GM19023 (cell line): Measurements from ENCODE around the gene NPLOC4.

Source experiments
- ATAC-seq: cut with Tn5 transposase; IDR thresholded peaks from one replicate; pipeline ENCODE4 v1.9.1; 2021; ENCODE audit warnings: mild to moderate bottlenecking, moderate library complexity; ENCODE audit not compliant: unreplicated experiment

The NPLOC4 gene

DNA sequence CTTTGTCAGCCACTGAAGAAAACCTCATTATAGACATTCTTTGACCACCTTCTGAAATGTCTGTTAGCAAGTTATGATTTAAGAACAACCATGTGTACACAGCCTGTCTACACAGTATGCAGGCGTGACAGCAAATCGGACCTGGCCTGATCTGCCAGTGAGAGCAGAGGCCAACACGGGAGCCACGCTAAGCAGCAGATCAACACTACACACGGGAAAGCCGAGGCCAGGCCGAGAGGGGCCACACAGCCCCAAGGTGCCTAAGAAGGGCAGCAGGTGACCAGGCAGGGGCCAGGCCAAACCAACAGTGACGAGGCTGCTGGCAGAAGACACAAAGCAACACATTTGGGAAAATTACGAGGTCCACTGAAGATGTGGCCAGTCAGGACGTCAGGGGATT, 68.5 kb downstream of the NPLOC4 start:
- no peak for ATAC-seq

DNA sequence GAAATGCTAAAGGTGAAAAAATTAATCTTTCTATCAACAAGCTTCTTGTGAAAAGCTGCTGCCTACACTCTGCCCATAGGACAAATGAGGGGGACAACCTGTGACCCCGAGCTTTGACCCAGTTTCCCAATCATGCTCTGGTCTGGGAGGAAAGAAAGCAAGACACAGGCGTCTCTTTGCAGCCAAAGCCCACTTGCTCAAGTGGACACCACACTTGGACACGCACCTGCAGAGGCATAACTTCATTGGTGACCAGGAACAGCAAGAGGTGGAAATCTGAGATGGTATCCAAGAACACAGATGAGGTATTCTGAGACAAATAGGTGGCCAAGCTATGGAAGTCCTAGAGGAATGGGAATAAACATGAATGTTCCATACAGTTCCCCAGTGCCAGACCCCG, 69.7 kb downstream of the NPLOC4 start:
- no peak for ATAC-seq

DNA sequence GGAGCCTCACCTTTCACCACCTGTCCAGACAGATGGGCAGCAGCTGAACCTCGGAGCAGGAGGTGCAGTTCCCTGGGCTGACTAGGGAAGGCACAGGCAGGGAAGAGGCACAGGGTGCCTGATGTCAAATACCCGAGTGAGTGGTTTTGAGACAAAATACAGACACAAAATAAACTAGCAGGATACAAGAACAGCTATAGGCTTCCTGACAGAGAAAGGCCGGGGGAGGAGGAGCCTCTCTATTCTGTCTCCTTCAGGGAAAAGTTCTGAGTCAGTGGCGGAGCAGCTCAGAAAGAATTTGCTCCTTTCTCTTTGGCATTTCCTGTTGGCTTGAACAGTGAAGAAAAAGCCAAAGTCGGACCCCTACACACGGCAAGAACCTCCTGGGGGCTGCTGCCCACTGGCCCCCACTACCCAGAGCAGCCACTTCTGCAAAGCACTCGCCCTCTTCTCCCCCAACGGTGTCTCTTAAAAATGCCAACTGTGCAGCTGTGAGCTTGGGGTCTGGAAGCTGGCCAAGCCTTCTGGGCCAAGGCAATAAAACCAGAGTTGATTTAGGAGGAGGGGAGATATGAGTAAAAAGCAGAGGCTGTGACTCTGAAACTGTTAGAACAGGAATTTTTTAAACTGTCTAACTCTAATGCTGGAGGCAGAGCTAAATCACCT, 70.3 kb downstream of the NPLOC4 start:
- ATAC-seq = no peak

DNA sequence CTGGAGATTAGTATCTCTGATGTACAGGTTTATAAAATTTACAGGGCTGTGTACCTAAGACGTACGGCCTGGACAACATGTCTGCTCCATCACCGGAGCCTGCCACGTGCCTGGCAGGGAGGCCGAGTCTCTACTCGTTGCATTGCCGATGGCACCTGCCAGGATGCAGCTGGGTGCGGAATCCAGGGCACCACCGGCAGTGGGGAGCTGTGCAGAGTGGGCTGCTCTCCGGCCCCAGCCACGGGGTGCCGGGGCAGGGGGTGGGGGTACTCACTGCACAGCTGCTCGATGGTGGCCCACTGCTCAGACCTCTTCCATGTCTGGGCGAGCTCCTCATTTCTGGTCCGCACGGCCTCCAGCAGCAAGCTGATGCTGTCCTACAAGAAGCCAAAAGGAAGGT, 71.7 kb downstream of the NPLOC4 start:
- ATAC-seq = no peak

DNA sequence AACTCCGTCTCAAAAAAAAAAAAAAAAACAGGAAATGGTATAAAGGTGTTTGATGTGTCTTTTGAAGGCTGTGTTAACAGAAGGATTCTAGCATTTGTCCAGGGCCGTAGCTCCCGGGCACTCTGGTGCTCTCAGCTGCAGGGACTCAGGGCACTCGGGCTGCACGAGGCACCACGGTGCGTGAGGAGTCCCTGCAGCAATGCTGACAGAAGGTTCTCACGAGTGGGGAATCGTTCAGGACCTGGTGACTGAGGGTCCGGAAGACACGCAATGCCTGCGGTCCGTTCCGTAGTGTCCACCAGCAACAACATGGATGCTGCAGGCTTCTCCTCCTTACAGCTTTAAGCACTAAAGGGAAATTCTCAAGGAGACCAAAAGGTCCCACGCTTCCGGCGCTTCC, 72.1 kb downstream of the NPLOC4 start:
- no peak for ATAC-seq

DNA sequence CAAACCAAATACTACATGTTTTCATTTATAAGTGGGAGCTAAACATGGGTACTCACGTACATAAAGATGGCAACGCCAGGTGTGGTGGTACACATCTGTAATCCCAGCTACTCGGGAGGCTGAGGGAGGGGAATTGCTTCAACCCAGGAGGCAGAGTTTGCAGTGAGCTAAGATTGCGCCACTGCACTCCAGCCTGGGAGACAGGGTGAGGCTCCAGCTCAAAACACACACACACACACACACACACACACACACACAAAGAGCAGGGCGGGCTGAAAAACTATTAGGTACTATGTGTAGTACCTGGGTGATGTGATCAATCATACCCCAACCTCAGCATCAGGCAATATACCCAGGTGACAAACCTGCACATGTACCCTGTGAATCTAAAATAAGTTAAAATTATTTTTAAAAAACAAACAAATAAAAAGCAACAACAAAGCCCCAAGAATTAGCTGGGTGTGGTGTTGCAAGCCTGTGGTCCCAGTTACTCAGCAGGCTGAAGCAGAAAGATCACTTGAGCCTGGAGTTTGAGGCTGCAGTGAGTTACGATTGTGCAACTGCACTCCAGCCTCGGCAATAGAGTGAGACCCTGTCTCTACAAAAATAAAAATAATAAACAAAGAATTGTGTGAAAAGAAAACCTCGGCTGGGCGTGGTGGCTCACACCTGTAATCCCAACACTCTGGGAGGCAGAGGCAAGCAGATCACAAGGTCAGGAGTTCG, 72.9 kb downstream of the NPLOC4 start:
- no peak for ATAC-seq

DNA sequence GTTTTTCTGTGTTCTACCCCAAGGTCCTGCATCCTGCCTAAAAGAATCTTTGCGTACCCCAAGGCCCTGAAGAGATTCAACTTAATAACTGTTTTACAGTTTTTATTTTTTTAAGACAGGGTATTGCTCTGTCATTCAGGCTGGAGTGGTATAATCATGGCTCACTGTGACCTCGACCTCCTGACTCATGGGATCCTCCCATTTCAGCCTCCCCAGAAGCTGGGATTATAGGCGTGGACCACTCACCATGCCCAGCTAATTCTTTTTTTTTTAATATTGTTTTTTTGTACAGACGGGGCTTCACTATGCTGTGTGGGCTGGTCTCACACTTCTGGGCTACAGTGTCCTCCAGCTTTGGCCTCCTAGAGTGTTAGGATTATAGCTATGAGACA, 75.4 kb downstream of the NPLOC4 start:
- no peak for ATAC-seq

DNA sequence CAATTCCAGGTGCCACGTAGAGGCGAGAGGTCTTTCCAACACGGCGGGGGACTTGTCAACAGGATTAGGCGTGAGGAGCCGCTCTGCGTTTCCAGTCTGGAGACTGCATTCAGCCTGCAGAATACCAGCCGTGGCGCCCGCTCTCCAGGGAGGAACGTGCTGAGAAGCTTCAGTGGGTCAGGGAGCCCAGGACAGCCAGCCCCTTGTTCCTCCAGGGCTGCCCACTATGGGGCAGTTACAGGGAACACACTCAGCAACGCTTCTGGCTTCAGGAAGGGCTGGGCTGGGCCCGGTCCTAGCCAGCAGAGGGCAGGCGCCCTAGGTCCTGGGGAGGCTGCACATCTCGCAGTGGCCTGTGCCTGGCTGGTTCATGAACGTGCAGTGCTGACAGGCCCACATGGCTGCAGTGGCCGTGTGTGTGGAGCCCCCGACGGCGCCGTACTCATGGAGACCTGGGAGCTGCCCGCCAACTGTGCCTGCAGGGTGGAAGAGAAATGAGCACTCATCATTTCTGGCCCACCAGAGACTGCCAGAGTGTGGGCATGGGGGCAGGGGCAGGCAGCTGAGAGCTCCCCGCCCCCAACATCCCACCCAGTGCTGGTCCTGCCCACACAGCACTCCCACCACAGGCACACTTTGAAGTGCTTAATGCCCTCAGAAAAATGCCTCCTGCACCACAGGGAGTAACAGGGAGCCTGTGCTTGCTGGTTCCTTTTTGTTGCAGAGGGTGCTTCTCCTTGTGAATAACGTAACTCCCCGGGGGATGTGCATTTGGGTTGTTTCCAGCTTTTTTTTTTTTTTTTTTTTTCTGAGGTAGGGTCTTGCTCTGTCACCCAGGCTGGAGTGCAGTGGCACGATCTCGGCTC, 77.7 kb downstream of the NPLOC4 start:
- ATAC-seq = no peak

DNA sequence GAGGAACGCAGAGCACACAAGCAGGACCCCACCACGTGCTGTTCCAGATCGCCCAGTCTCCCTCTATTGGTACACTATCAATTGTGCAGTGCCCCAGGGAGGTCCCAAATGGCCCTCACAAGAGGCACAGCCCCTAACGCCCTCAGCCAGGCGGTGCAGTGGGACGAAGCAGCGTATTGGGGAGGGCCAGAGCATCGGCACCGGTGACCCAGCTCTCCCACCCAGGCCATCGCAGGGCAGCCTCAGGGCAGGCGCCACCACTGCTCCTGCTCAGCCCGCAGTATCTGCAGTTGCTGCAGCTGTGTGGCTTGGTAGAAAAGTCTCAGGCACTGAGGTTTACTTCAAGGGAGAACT, 78.8 kb downstream of the NPLOC4 start:
- no peak for ATAC-seq

DNA sequence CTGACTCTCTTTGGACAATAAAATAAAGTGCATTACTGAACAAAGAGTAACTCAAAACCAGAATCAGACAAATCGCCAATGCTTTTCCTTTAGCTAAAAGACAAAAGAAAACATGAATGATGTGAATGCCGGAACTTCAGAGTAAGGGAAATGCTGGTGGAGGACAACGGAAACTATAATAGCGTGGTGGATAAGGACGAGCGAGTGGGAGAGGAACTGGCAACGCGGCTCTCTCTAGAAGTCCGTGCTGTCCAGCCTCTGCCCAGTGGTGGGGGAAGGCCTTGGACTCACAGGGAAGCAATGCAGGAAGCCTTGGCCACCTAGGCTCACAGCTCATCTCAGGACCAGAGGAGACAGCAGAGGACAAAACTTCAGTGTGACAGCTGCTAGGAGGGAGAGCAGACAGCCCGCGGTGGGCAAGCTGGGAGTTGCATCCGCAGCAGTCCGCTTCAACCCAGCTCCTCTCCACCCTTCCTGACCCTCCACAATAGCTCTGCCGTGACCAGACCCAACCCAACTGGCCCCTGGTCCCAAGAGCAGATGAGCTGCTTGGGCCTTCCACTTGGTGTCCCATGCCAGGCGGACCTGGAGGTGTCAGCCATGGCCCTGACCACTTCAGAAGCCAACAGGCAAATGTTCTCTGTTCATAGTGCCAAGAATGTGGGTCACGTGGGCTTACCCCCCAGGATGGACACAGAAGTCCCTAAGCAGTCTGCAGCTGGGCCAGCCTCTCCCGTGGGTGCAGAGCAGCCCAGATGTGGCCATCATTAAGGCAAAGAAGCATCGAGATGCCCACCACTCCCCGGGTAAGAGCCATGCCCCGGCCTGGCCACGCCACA, 79.4 kb downstream of the NPLOC4 start:
- no peak for ATAC-seq

DNA sequence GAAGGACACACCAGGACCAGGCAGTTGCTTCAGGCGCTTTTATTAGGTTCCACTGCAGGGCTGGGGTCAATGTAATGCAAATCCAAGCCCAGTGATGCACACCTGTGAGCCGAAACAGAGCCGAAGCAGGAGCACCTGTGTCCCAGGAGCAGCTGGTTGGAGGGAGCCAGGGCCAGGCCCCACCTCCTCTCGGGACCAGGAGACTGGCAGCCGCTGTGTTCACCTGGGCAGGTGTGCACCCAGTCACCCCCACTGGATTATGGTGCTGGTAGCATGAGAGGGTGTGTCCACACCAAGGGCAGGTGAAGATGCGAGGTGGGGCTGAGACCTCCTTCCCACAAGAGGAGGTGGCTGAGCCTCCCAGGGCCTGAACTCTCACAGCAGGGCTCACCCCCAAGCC, 80.0 kb downstream of the NPLOC4 start:
- no peak for ATAC-seq

DNA sequence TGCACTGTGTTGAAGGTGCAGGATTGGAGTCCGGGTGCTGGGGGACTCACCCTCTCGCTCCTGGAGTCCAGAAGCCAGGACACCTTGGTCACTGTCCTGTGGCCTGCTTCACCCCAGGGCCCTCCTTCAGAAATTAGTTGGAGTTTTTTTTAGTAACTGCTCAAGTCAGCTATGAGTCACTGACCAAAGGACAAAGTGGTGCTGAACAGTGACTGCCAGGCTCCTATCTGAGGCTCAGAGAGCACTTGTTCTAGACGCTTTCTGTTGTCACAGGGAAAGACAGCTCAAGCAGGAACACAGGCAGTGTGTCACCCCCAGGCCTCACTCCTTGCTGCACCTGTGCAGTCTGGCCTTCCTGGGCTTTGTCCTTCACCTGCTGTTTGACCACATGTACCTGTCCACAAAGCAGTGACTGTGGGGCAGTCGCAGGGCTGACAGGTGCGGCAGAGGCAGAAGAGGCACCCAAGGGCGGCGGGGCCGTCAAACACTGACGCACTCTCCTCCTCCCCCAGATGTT, 80.7 kb downstream of the NPLOC4 start:
- no peak for ATAC-seq

DNA sequence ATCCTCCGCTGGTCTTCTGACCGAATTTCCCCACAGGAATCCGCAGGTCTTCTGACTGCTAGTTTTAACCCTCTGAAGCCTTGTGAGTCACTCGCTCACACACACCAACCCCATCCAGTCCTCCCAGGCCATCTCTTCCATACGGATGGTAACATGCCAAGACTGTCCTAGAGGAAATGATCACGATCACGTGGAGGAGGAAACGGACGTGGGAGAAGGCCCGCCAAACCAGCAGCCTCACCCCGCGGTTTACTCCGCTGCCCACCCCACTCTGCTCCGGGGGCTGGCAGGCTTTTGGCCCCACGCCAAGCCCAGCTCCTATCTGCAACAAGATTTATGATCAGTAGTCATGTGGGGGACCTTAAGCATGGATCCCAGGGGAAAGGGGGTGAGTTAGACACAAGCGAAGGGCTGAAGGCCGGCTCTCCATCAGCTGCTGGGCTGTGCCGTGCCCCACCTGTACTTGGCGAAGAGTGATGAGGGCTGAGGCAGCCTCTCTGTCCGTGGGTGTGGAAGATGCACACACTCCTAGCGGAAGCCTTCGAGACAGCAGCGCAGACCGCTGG, 83.2 kb downstream of the NPLOC4 start:
- no peak for ATAC-seq

DNA sequence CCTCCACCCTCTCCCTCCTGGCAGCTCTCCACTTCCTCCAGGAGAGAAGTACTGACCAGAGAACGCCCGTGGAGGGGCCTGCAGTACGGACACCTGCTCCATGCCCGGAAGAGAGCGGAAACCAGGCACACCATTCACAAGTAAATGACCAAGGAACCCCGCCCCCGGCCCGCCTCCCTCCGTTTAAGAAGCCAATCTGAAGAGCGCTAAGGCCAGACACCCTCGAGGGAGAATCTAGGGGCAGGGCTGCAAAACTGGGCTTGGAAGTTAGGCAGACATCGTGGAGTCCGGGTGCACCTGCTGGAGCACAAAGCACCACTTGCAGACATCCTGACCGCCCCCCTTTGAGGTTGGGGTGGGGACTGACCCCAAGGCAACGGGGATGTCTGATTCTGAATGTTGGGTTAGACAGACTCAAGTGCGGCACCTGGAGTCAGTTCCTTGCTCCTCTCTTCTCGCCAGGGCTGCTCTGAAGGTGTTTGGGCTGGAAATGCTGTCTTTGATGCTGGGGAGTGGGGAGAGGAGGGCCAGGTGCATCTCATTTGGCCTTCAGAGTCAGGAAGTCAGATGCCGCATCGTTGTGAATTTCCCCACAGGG, 83.8 kb downstream of the NPLOC4 start:
- ATAC-seq = peak; percentile 45

DNA sequence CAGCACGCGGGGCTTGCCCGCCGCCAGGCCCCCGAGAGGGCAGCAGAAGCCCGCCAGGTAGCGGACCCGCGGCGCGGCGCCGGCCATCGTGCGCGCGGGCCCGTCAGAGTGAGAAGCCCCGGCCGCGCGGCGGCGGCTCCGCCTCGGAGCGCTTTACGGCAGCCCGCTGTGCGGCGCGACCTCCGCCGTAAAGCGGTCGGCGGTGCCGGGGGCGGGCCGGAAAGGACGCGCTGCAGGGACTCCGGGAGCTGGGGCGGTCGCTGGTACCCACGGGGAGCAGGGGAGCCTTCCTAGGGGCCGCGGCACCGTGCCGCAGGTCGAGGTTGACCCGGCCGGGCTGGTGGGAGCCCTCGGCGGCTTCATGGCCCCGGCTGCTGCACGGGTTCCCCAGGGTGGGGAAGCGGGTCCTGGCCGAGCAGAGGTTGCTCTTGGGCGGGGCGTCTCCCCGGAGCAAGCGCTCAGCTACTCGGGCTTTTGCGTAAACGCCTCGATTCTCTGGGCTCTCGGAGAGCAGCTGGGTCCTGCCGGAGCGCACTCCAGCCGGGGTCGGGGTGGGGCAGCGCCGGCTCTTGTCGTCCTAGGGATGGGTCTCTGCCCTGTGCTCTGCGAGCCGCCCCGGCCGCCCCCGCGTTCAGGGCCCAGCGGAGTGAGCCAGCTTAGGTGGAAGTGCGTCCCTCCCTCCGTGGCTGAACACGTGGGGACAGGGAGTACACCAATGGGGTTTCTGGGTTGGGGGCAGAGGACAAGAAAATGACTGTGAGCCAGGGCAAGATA, 84.5 kb downstream of the NPLOC4 start, which contains the start of gene FAAP100:
TSS of gene FAAP100 (minus strand) at position 110 of the 774 bp plus-strand sequence. CDS start at position 87, 23 bp downstream.
- ATAC-seq = peak; percentile 44

DNA sequence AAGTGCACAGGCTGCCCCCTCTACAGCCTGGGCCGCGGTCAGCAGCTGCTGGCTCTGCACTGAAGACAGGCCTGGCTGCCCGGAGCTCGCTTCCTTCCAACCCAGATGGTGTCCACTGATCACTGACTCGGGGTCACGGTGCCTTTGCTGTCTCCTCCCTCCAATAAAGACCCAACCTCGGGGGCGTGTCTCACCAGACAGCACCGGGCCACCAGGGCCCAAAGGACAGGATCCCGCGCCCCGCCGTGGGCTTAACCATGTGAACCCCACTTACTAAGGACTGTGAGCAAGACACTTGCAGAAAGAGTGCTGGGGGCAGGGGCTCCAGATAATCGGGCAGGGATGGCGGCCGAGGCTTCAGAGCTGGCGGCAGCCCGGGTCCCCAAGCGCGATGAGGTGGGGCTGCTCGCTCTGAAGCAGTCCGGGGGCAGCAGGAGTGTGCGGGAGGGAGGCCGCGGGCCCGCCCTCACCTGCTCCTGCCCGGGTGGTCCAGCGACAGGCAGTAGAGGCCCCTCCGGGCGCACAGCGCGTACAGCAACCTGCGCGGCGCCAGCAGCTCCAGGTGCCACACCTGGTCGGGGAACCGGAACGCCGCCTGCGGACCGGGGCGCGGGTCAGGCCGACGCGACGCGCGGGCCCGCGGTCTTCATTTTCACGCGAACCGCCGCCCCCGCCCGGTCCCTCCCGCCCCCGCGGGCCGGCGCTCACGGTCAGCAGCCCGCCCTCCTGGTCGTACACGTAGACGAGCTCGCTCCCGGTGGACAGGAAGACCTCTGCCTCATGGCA, 85.3 kb downstream of the NPLOC4 start:
- peak; percentile 23 for ATAC-seq

DNA sequence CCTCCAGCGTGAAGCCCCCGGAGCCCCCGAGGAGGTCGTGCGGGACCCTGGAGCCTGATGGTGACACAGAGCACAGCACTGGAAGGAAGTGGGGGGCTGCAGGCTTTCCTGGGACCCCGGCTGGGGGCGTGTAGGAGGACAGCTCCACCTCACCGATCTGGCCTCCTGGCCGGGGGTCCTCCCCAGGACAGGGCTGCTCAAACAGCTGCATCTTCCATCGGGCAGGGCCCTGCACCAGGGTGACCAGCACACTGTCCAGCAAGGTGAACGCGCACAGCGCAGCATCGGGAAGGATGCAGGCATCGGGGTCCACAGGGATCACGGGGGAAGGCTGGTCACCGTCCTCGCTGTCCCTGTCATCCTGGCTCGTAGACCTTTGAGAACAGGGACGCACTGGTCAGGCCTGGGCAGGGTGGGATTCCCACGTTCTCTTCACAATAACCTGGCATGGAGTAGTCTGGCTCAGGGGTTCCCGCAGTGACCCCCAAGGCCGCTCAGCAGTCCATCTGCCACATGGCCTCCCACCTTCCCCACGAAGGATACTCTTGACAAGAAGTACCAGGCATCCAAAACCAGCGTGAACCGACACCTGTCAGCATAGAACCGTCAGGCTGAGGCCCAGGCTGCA, 86.0 kb downstream of the NPLOC4 start:
- no peak for ATAC-seq

DNA sequence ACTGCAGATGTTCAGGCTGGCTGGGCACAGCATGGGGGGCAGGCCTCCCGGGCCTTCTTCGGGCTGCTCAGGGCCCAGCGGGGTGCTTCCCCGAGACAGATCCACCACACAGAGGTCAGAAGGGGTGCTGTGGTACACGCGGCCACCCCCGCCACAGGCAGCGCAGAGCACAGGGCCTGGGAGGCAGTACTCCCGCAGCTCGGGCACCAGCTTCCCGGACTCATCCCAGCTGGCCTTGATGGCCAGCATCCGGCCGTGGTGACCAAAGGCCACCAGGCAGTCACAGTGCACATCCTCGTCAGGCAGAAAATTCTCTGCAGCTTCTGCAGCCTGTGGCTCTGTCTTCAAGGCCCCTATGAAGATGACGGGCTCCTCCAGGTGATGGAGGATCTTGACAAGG, 86.6 kb downstream of the NPLOC4 start:
- no peak for ATAC-seq
